GM12878 (cell line): ENCODE results near the gene CDCP2.

ENCODE experiments used
- CBFB ChIP-seq: IDR thresholded peaks from 2 replicates; pipeline ENCODE4 v1.6.1; 2016; ENCODE audit warnings: antibody characterized with exemption, low read depth
- EP300 ChIP-seq, 2 experiments: fragments of 150-350 bp in 1 of 2; IDR thresholded peaks; 2 replicates each; pipeline ENCODE4 v1.6.1; 2011 to 2012; ENCODE audit warnings: low read depth in 2 of 2, low read length in 2 of 2, borderline replicate concordance in 1 of 2, improper control_type of control experiment in 1 of 2, inconsistent platforms in 1 of 2; ENCODE audit not compliant: control insufficient read depth in 1 of 2
- EZH2 ChIP-seq: IDR thresholded peaks from 2 replicates; pipeline ENCODE4 v1.6.1; 2012; ENCODE audit warnings: low read depth, mild to moderate bottlenecking, control low read depth, inconsistent platforms, low read length, borderline replicate concordance; ENCODE audit not compliant: control insufficient read depth
- HCFC1 ChIP-seq: fragments of 150-350 bp; IDR thresholded peaks from 2 replicates; pipeline ENCODE4 v1.6.1; 2014; ENCODE audit warnings: low read length
- MXI1 ChIP-seq: fragments of 150-350 bp; IDR thresholded peaks from 2 replicates; pipeline ENCODE4 v1.6.1; 2011; ENCODE audit warnings: low read depth, mild to moderate bottlenecking, inconsistent platforms, low read length, improper control_type of control experiment
- NRF1 ChIP-seq: conservative IDR thresholded peaks from 2 replicates; pipeline ENCODE4 v1.6.1; 2011; ENCODE audit warnings: mild to moderate bottlenecking, low read depth, low read length, improper control_type of control experiment
- POLR2A ChIP-seq: IDR thresholded peaks from 2 replicates; pipeline ENCODE4 v1.6.1; 2011; ENCODE audit warnings: low read depth, mild to moderate bottlenecking, low read length
- TARDBP ChIP-seq: IDR thresholded peaks from 2 replicates; pipeline ENCODE4 v1.6.1; 2016; ENCODE audit warnings: borderline replicate concordance
- TCF12 ChIP-seq: IDR thresholded peaks from 2 replicates; pipeline ENCODE4 v1.6.1; 2011; ENCODE audit warnings: low read depth, mild to moderate bottlenecking, low read length
- TF ChIP-seq, protein P1 (sequence below), 3 experiments: IDR thresholded peaks in 2 of 3; conservative IDR thresholded peaks in 1 of 3; 2 replicates each; pipeline ENCODE4 v1.5.1; 2011; ENCODE audit warnings: low read depth in 3 of 3, low read length in 3 of 3, mild to moderate bottlenecking in 3 of 3, control low read depth in 2 of 3, moderate library complexity in 2 of 3, inconsistent platforms in 1 of 3, mixed read lengths in 1 of 3; ENCODE audit not compliant: control insufficient read depth in 2 of 3, insufficient read depth in 1 of 3; ENCODE audit errors: extremely low read depth in 1 of 3
- TF ChIP-seq, protein P2 (sequence below): fragments of 450-650 bp; IDR thresholded peaks from 2 replicates; pipeline ENCODE4 v1.6.1; 2014; ENCODE audit warnings: mild to moderate bottlenecking

DNA sequence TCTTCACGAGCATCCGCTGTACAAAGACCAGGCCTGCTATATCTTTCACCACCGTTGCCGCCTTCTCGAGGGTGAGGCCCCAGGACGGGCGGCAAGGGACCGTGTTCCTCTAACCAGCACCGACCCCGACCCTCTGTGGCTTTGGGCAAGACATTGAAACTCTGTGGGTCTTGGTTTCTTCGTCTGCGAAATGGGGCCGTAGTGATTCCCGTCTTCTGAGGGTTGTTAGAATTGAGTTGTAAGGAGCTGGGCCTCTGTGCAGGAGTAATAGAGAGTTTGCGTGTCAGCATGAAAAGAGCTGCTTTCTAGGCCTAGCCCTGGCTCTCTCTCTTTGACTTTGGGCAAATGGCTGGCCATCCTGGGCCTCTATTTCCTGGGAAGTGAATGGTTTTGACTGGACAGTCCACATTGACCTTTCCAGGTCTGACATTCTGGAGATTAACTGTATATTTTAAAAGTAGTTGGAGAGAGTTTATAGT is 47.8 kb upstream of the CDCP2 start:
- TF ChIP-seq TARDBP, result no peak
- no peak for TF ChIP-seq CBFB
- TF ChIP-seq, protein P1, sequence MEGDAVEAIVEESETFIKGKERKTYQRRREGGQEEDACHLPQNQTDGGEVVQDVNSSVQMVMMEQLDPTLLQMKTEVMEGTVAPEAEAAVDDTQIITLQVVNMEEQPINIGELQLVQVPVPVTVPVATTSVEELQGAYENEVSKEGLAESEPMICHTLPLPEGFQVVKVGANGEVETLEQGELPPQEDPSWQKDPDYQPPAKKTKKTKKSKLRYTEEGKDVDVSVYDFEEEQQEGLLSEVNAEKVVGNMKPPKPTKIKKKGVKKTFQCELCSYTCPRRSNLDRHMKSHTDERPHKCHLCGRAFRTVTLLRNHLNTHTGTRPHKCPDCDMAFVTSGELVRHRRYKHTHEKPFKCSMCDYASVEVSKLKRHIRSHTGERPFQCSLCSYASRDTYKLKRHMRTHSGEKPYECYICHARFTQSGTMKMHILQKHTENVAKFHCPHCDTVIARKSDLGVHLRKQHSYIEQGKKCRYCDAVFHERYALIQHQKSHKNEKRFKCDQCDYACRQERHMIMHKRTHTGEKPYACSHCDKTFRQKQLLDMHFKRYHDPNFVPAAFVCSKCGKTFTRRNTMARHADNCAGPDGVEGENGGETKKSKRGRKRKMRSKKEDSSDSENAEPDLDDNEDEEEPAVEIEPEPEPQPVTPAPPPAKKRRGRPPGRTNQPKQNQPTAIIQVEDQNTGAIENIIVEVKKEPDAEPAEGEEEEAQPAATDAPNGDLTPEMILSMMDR (IDR thresholded peaks at IDR 0.05 in 2 of 3, conservative IDR thresholded peaks at IDR 0.05 in 1 of 3; ENCODE audit: control insufficient read depth in 2 of 3, extremely low read depth in 1 of 3, insufficient read depth in 1 of 3, low read depth in 3 of 3, low read length in 3 of 3), result no peak
- no peak for TF ChIP-seq EP300 (IDR thresholded peaks at IDR 0.05; ENCODE audit: borderline replicate concordance in 1 of 2, control insufficient read depth in 1 of 2, low read depth in 2 of 2, low read length in 2 of 2)
- no peak for TF ChIP-seq POLR2A
- TF ChIP-seq HCFC1, result no peak
- TF ChIP-seq NRF1, result no peak
- no peak for TF ChIP-seq EZH2
- TF ChIP-seq MXI1, result no peak
- TF ChIP-seq, protein P2, sequence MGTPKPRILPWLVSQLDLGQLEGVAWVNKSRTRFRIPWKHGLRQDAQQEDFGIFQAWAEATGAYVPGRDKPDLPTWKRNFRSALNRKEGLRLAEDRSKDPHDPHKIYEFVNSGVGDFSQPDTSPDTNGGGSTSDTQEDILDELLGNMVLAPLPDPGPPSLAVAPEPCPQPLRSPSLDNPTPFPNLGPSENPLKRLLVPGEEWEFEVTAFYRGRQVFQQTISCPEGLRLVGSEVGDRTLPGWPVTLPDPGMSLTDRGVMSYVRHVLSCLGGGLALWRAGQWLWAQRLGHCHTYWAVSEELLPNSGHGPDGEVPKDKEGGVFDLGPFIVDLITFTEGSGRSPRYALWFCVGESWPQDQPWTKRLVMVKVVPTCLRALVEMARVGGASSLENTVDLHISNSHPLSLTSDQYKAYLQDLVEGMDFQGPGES, result no peak
- TF ChIP-seq TCF12, result no peak
